Activated CD8-positive, alpha-beta memory T cell treated with anti-CD3 and anti-CD28 coated beads, Interleukin-2, amount 10 ng/mL, durations not matched to agents 7 days and 5 days (primary cell): ENCODE measurements around the gene ADH7. TPM values are rescaled to one million over a fixed set of nuclear protein-coding genes. Genes with fewer than 3 reads are reported as not detected.
"Not testable (repeated sequence)": the region's sequence is repeated elsewhere in the genome, so short reads cannot be mapped to it uniquely, and the experiment has no call there.

Source experiments
- ATAC-seq: fragments of 150-1000 bp; cut with Tn5 transposase; one replicate; pipeline ENCODE4 v1.10.0; 2021; ENCODE audit warnings: moderate library complexity
- CTCF ChIA-PET: fragments of 350-600 bp; sonication (Branson Sonifier 250); formaldehyde crosslinking; loops from one replicate; lab custom pipeline; 2021; ENCODE audit warnings: antibody characterized with exemption; lab: Charles Lee
- DNase-seq: peaks from one replicate; pipeline ENCODE4 v3.0.0-alpha.2; 2020
- H3K27ac Mint-ChIP-seq: one replicate; pipeline ENCODE4 v1.8.0; 2021; ENCODE audit warnings: mild to moderate bottlenecking, mixed read lengths
- H3K27me3 Mint-ChIP-seq: one replicate; pipeline ENCODE4 v1.8.0; 2021; ENCODE audit warnings: mixed read lengths
- H3K36me3 Mint-ChIP-seq: one replicate; pipeline ENCODE4 v1.8.0; 2021; ENCODE audit warnings: mild to moderate bottlenecking, mixed read lengths
- H3K4me1 Mint-ChIP-seq: one replicate; pipeline ENCODE4 v1.8.0; 2021; ENCODE audit warnings: mixed read lengths
- H3K4me3 Mint-ChIP-seq: one replicate; pipeline ENCODE4 v1.8.0; 2021; ENCODE audit warnings: mild to moderate bottlenecking, moderate library complexity, mixed read lengths
- H3K9me3 Mint-ChIP-seq: one replicate; pipeline ENCODE4 v1.8.0; 2022; ENCODE audit warnings: low read depth, mixed read lengths
- total RNA-seq, 2 experiments: library from RNA; stranded (reverse); gene quantifications; one replicate each; pipeline ENCODE4 v1.2.3, GENCODE V29; 2021

ADH7 gene
- total RNA-seq, 2 experiments from 2014 or later, result not detected

GRCh38 chr4:99457270-99457669 lies 22.1 kb upstream of the ADH7 start:
- peaks cover 19% of the 10 kb centered on the region for H3K27me3 Mint-ChIP-seq
- no peak overlapping the region for H3K4me3 Mint-ChIP-seq
- DNase-seq (no peak), ATAC-seq (no peak)
- H3K27ac Mint-ChIP-seq, result no peak overlapping the region
- H3K4me1 Mint-ChIP-seq, result no peaks in the 10 kb centered on the region
- H3K36me3 Mint-ChIP-seq, result no peaks in the 10 kb centered on the region
- peaks cover 7% of the 10 kb centered on the region for H3K9me3 Mint-ChIP-seq
- CTCF ChIA-PET, result no interaction called here

- Mint-ChIP-seq H3K4me1 (peaks cover 9% of the 10 kb centered on the region), H3K27me3 (peaks cover 47% of the 10 kb centered on the region), H3K9me3 (peaks cover 8% of the 10 kb centered on the region), H3K27ac (no peak overlapping the region), H3K4me3 (no peak overlapping the region), H3K36me3 (no peaks in the 10 kb centered on the region)
- CTCF ChIA-PET, result no interaction called here
- ATAC-seq (no peak), DNase-seq (no peak)
Observed at GRCh38 chr4:99447513-99447912, 12.4 kb upstream of the ADH7 start.

- ATAC-seq (peak; percentile 53), DNase-seq (peak; percentile 43)
- Mint-ChIP-seq H3K27ac (no peak overlapping the region), H3K27me3 (peaks cover 50% of the 10 kb centered on the region), H3K9me3 (peaks cover 7% of the 10 kb centered on the region), H3K36me3 (no peaks in the 10 kb centered on the region), H3K4me3 (no peak overlapping the region), H3K4me1 (peaks cover 9% of the 10 kb centered on the region)
- CTCF ChIA-PET, result no interaction called here
Observed at GRCh38 chr4:99447079-99447478, 11.9 kb upstream of the ADH7 start.

- no peaks in the 10 kb centered on the region for H3K4me1 Mint-ChIP-seq
- CTCF ChIA-PET, result no interaction called here
- DNase-seq (no peak), ATAC-seq (no peak)
- H3K9me3 Mint-ChIP-seq, result no peaks in the 10 kb centered on the region
- H3K27me3 Mint-ChIP-seq, result peaks cover 10% of the 10 kb centered on the region
- no peaks in the 10 kb centered on the region for H3K36me3 Mint-ChIP-seq
- no peak overlapping the region for H3K4me3 Mint-ChIP-seq
- no peak overlapping the region for H3K27ac Mint-ChIP-seq
Observed at GRCh38 chr4:99438405-99438780, 3.3 kb upstream of the ADH7 start.

- no peak for DNase-seq
- no peaks in the 10 kb centered on the region for H3K36me3 Mint-ChIP-seq
- H3K27me3 Mint-ChIP-seq, result peaks cover 10% of the 10 kb centered on the region
- CTCF ChIA-PET, result no interaction called here
- no peaks in the 10 kb centered on the region for H3K4me1 Mint-ChIP-seq
- no peak for ATAC-seq
- no peak overlapping the region for H3K4me3 Mint-ChIP-seq
- no peak overlapping the region for H3K27ac Mint-ChIP-seq
- H3K9me3 Mint-ChIP-seq, result no peaks in the 10 kb centered on the region
Observed at GRCh38 chr4:99437723-99438404, 2.7 kb upstream of the ADH7 start.

- ATAC-seq, result no peak
- H3K4me1 Mint-ChIP-seq, result no peaks in the 10 kb centered on the region
- H3K4me3 Mint-ChIP-seq, result no peak overlapping the region
- CTCF ChIA-PET, result no interaction called here
- no peak overlapping the region for H3K27ac Mint-ChIP-seq
- no peaks in the 10 kb centered on the region for H3K36me3 Mint-ChIP-seq
- no peak for DNase-seq
- peaks cover 7% of the 10 kb centered on the region for H3K27me3 Mint-ChIP-seq
- H3K9me3 Mint-ChIP-seq, result no peaks in the 10 kb centered on the region
Observed at GRCh38 chr4:99436976-99437722, 2.0 kb upstream of the ADH7 start.

GRCh38 chr4:99436462-99436861 lies 1.3 kb upstream of the ADH7 start:
- no peak for ATAC-seq
- DNase-seq, result no peak
- Mint-ChIP-seq H3K27me3 (peaks cover 7% of the 10 kb centered on the region), H3K36me3 (no peaks in the 10 kb centered on the region), H3K4me1 (no peaks in the 10 kb centered on the region), H3K4me3 (no peak overlapping the region), H3K27ac (no peak overlapping the region), H3K9me3 (no peaks in the 10 kb centered on the region)
- CTCF ChIA-PET, result no interaction called here

GRCh38 chr4:99430106-99430505 lies 5.0 kb downstream of the ADH7 start:
- CTCF ChIA-PET, result no interaction called here
- Mint-ChIP-seq H3K27me3 (peaks cover 13% of the 10 kb centered on the region), H3K9me3 (no peaks in the 10 kb centered on the region), H3K4me1 (no peaks in the 10 kb centered on the region), H3K36me3 (no peaks in the 10 kb centered on the region), H3K4me3 (no peak overlapping the region), H3K27ac (no peak overlapping the region)
- ATAC-seq, result no peak
- no peak for DNase-seq

- ATAC-seq (no peak), DNase-seq (no peak)
- no peak overlapping the region for H3K4me3 Mint-ChIP-seq
Observed at GRCh38 chr4:99417125-99417524, 18.0 kb downstream of the ADH7 start.

GRCh38 chr4:99415762-99416161 lies 19.4 kb downstream of the ADH7 start:
- DNase-seq, H3K27me3 Mint-ChIP-seq, H3K36me3 Mint-ChIP-seq, H3K27ac Mint-ChIP-seq, H3K4me1 Mint-ChIP-seq, H3K9me3 Mint-ChIP-seq, ATAC-seq, H3K4me3 Mint-ChIP-seq: not testable (repeated sequence)
- CTCF ChIA-PET, result interaction anchor here (1.2 to 1.5 kb wide), 2 partner anchors 9 to 392 kb away, joined by 3 read pairs; no protein-coding TSS in a partner anchor

More at GRCh38 chr4:99417125-99417524, 18.0 kb downstream of the ADH7 start:
- Mint-ChIP-seq H3K36me3 (no peaks in the 10 kb centered on the region), H3K9me3 (no peaks in the 10 kb centered on the region), H3K27me3 (peaks cover 6% of the 10 kb centered on the region), H3K27ac (no peak overlapping the region), H3K4me1 (no peaks in the 10 kb centered on the region)
- CTCF ChIA-PET, result interaction anchor here (0.6 kb wide), 1 partner anchor 12 kb away, joined by 3 read pairs; no protein-coding TSS in a partner anchor

GRCh38 chr4:99414902-99415301 lies 20.2 kb downstream of the ADH7 start:
- not testable (repeated sequence) for H3K4me1 Mint-ChIP-seq, H3K4me3 Mint-ChIP-seq, H3K9me3 Mint-ChIP-seq, H3K27ac Mint-ChIP-seq, ATAC-seq, DNase-seq, H3K27me3 Mint-ChIP-seq, H3K36me3 Mint-ChIP-seq
- CTCF ChIA-PET, result interaction anchor here (1.2 to 1.5 kb wide), 2 partner anchors 8 to 393 kb away, joined by 3 read pairs; no protein-coding TSS in a partner anchor

GRCh38 chr4:99414401-99414800 lies 20.7 kb downstream of the ADH7 start:
- H3K27ac Mint-ChIP-seq, result no peak overlapping the region
- DNase-seq (no peak), ATAC-seq (no peak)
- H3K27me3 Mint-ChIP-seq, result peaks cover 3% of the 10 kb centered on the region
- H3K4me1 Mint-ChIP-seq, result no peaks in the 10 kb centered on the region
- H3K4me3 Mint-ChIP-seq, result no peak overlapping the region
- no peaks in the 10 kb centered on the region for H3K9me3 Mint-ChIP-seq
- CTCF ChIA-PET, result interaction anchor here (1.3 to 1.5 kb wide), 2 partner anchors 9 to 394 kb away, joined by 3 read pairs; no protein-coding TSS in a partner anchor
- no peaks in the 10 kb centered on the region for H3K36me3 Mint-ChIP-seq

GRCh38 chr4:99413140-99413539 lies 22.0 kb downstream of the ADH7 start:
- ATAC-seq (no peak), DNase-seq (no peak)
- H3K27ac Mint-ChIP-seq, result no peak overlapping the region
- no peak overlapping the region for H3K4me3 Mint-ChIP-seq
- H3K4me1 Mint-ChIP-seq, result no peaks in the 10 kb centered on the region
- peaks cover 4% of the 10 kb centered on the region for H3K27me3 Mint-ChIP-seq
- CTCF ChIA-PET, result interaction anchor here (1.3 kb wide), 1 partner anchor 8 kb away, joined by 3 read pairs; no protein-coding TSS in a partner anchor
- H3K9me3 Mint-ChIP-seq, result no peaks in the 10 kb centered on the region
- no peaks in the 10 kb centered on the region for H3K36me3 Mint-ChIP-seq

- Mint-ChIP-seq H3K9me3 (no peaks in the 10 kb centered on the region), H3K36me3 (no peaks in the 10 kb centered on the region), H3K4me1 (no peaks in the 10 kb centered on the region), H3K27me3 (peaks cover 20% of the 10 kb centered on the region), H3K27ac (no peak overlapping the region), H3K4me3 (no peak overlapping the region)
- CTCF ChIA-PET, result interaction anchor here (4.1 kb wide), 1 partner anchor 416 kb away, joined by 17 read pairs; the partner anchor contains the start of gene METAP1
- ATAC-seq (no peak), DNase-seq (no peak)
Observed at GRCh38 chr4:99411041-99411440, 24.1 kb downstream of the ADH7 start.
